NCI-H2107 treated with DMSO at 0.1 percent for 48 hours (cell line): ENCODE results near the gene REN.

ENCODE experiments used
- DNase-seq: peaks from one replicate; lab custom pipeline; 2025; ENCODE audit not compliant: unreplicated experiment; lab: John Stamatoyannopoulos, UW

REN gene

DNA sequence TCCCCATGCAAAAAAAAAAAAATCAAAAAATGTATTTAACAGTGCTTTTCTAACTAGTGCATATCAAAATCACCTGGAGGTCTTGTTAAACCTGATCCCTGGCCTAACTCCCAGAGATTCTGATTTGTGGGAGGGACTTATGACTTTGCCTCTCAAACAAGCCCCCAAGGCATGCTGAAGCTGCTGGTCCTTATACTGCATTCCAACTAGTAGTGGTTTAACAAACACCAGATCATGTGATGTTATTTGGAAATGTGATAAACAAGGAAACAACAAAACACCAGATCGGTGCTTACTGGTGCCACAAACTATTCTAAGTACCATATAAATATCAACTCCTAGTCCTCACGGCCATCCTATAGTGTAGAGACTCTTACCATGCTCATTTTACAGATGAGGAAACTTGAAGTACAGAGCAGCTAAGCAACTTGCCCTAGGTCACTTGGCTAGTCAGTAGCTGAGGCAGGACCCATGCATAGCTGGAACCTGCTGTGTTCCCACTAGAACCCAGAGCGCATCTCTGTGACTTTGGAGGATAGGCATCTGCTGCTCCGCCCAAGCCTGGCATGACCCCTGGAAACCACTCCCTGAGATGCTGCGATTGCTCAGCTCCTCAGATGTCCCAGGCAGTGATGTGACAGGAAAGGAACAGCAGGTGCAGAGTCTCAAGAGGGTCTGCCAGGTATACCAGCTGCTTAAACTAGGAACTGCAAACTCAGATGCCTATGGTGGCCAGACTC, 55.1 kb downstream of the REN start:
- peak; percentile 52 for DNase-seq

GRCh38 chr1:204108312-204109141, 57.6 kb downstream of the REN start:
- DNase-seq, result peak; percentile 94

GRCh38 chr1:204107892-204108291, 58.2 kb downstream of the REN start:
- DNase-seq, result no peak

- DNase-seq, result no peak
Observed at GRCh38 chr1:204106825-204107224, 59.3 kb downstream of the REN start.

- DNase-seq, result no peak
Observed at GRCh38 chr1:204105131-204105515, 61.0 kb downstream of the REN start.
